Umbilical cord (tissue), 2 donors: ENCODE results near the gene ERO1B. TPM values are rescaled to one million over a fixed set of nuclear protein-coding genes. Genes with fewer than 3 reads are reported as not detected.

Experiments
- DNase-seq: peaks from one replicate; pipeline ENCODE4 v3.0.0-alpha.2; 2015; ENCODE audit warnings: low spot score
- total RNA-seq: library from RNA; depleted of rRNA; stranded (reverse); fragments of >200 nt; gene quantifications from one replicate; pipeline ENCODE4 v1.2.3, GENCODE V29; 2014; ENCODE audit warnings: low replicate concordance; ENCODE audit not compliant: insufficient read depth

Gene ERO1B
- total RNA-seq, 1 donor from 2014 or later = 7.0 TPM

DNA sequence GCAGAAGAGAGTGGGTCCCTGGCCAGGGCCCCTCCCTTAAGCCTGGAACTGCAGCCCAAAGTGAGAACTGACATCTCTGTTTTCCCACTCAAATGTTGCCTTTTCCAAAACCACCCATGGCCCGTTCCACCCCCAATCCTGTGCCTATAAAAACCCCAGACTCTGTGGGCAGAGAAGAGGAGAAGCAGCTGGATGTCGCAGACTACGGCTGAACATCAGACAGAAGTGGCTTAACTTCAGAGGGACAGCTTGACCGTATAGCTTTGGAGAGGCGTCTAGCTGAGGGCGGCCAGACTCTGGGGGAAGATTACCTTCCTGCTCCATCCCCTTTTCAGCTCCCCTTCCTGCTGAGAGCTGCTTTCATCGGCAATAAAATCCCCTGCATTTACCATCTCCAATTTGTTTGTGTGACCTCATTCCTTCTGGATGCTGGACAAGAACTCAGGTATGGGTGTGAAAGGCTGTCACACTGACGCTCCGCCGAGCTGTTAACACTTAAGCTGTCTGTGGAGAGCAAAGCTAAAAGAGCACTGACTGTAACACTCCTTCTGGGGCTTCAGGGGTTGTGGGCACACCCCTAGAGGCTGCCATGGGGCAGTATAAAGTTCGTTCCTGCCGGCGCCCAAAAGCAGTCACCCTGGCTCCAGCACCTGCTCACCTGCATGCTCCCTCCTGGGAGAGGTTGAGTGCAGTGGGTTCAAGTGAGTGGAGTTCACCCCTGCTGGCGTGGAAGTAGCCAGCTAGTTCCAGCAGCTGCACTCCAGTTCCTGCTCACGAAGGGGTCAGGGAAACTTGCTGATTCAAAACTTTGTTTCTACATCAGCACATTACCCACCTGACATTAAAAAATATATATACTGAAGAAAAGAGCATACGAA is 19.6 kb upstream of the ERO1B start:
- DNase-seq = no peak

DNA sequence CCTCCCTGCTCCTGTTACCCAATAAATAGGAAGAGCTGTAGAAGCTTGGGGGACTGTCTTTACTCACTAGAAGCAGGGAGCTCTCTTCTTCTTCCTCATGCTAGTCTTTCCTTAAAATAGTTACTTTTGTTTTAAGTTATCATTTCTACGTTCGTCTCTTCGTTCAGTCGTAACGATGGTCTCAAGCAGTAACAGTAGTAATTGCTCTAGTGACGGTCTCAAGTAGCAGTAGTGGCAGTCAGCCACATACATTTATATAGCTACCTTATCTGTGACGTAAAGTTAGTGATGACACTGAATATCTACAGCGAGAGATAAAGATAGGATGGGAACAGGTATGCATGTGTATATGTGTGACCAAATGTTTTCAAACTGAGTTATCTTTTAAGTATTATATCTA is 15.4 kb upstream of the ERO1B start:
- no peak for DNase-seq

DNA sequence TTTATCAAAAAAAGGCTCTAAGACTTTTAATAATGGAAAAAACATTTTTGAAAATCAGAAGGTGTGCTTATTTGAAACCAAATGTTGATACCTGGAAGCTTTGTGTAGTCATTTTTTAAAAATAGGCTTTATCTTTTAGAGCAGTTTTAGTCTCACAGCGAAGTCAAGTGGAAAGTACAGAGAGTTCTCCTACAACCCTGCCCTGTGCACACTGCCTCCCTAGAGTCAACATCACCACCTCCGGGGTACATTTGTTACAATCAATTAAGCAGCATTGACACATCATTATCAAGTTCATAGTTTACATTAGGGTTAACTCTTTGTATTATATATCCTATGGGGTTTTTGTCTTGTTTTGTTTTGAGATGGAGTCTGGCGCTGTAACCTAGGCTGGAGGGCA is 10.7 kb upstream of the ERO1B start:
- DNase-seq = no peak

DNA sequence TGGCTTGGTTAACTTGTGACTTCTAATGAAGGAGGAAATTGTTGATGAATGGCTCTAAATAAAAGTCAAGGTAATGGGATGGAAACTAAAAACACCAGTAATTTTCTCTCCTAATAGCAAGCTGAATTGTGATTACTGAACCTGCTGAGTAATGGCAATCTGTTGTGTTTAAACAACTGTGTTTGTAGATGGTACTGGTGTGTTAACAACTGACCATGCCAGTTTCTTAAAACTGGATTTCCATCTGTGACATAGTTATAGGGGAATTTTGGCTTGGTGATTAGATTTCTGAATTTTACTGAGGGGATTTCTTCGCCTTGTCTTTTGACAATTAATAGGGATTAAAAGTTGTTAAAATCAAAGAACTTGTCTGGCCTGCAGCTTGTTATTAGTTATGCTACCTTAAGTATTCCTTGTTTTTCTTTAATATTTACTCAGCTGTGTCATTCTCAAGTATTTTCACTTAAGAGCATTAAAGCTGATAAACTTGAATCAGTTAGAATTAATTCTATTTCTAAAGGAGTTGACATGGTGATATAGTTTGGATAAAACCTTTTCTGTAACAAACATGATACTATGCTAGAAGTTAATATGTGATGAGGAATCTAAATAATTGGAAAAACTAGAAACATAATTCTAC is 7.9 kb upstream of the ERO1B start:
- DNase-seq = no peak

DNA sequence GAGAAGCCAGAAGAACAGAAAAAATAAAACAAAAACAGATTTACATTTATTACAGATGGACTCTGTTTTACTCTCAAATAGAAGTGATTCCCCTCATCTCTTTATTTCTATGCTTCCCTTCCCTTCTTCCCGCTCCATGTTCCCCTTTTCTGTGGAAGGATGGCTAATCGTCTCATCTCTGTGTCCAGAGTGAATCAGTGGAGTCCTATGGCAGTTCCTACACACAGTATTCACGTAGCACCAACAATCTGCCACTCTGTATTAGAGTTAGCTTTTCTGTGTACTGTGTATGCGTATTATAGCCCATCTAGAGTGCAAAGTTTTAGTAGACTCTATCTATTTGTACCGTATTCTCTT is 6.8 kb upstream of the ERO1B start:
- DNase-seq = no peak

DNA sequence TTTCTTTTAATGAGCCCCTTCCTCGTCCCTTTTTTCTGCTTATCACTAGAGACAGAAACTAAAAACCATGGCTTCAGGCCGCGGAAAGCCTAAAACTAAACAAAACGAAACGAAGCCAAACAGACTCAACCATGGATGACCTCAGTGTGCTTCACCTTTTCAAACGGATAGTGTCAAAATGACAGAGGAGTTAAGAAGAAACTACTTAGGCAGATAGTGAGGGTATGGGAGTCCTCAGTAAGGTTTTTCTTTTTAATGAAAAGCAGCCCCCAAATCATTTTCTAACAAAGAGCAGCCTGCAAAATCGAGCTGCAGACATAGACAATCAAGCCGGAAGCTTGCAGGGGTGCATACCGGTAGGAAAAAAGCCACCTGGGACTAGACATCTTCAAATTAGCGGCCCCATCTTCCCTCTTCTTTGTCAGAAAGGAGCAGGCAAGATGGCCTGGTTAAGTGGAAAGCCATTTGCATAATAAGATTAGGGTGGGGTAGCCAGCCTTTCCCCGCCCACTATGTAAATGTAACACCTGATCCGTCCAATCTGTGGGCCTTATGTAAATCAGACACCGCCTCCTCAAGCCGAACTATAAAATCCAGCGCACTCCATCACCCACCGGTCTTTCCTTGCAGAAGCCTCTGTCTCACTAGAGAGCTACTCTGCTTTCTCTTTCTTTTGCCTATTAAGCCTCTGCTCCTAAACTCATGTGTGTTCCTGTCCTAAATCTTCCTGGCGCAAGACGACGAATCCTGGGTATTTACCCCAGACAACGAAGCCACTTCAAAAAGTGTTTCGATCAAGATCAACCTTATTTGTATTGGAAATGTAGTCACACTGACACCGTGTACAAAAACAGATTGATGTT is 6.2 kb upstream of the ERO1B start:
- no peak for DNase-seq

DNA sequence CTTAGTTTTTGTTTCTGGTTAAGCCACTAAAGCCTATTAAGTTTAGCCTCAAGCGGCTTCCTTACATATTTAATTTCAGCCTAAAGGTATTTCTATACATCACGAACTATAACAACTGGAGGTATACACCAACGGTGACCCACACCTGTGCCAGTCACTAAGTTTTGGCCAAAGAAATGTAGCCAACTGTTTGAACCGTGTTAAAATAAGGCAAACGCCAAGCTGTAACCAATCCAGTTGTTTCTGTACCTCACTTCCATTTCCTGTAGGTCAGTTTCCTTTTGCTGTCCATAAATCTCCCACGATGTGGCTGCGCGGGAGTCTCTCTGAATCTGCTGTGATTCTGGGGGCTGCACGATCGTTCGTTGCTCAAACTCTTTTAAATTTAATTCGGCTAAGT is 5.6 kb upstream of the ERO1B start:
- no peak for DNase-seq

DNA sequence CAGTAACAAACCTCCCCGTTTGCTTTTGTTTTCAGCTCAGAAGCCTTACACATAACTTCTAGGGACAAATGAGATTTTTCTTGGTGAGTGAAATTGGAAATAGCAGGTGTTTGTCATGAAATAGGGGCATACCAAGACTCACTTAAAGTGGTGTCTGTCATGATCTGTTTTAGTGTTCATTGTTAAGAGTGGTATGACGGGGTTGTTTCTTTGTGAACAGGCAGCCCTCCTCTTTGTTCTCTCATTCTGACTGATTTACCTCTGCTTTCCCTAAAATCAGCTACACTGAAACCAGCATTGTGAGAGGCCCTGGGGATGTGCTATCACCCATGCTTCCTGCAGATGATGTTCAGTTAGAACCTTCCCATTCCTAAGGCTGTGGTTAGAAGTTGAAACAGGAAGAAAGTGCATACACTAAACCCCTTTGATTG is 2.5 kb upstream of the ERO1B start:
- DNase-seq = no peak

DNA sequence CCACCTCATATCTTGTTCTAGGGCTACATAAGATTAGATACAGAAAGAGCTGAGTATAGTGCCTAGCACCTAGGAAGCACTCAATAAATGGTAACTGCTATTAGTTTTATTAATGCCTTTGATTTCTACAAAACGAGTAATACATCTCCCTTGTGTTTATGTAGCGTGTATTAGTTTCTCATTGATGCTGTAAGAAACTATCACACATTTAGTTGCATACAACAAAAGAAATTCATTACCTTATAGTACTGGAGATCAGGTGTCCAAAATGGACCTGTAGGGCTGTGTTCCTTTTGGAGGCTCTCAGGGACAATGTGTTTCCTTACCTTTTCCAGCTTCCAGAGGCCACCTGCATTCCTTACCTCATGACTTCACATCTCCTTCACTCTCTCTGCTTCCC is 961 bp upstream of the ERO1B start:
- DNase-seq = no peak

DNA sequence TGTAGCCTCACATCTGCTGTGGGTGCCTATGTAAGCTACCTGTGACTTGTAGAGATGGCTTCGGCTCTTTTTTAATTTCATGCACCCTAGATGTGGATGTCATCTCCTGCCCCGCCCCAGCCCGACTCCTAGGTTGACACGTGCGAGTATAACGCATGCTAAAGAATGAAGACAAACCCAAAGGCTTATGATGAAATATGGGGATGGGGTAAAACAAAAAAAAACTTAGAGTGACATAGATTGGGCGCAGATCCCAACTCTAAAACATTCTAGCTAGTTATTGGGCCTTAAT is 613 bp upstream of the ERO1B start:
- no peak for DNase-seq

DNA sequence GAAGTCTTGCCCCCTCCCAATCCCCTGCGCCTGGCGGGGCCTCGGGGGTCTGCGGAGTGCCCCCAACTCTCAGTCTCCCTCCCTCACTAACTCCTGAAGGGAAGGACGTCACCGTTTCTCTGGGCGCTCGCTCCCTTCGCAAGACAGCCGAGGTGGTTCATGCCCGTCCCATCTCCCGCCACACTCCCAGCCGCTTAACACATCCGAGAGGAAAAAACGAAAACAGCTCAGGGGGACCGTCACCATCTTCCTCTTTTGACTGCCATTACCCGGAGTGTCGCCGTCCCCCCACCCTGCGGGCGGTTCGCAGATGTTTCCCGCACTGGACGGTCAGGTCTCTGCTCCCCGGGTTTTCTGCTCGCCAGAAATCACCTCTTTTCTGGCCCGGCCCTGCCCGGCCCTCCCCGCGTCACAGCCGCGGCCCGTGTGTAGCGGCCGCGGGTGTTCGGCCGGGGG is 532 bp downstream of the ERO1B start:
- DNase-seq = peak; percentile 36

DNA sequence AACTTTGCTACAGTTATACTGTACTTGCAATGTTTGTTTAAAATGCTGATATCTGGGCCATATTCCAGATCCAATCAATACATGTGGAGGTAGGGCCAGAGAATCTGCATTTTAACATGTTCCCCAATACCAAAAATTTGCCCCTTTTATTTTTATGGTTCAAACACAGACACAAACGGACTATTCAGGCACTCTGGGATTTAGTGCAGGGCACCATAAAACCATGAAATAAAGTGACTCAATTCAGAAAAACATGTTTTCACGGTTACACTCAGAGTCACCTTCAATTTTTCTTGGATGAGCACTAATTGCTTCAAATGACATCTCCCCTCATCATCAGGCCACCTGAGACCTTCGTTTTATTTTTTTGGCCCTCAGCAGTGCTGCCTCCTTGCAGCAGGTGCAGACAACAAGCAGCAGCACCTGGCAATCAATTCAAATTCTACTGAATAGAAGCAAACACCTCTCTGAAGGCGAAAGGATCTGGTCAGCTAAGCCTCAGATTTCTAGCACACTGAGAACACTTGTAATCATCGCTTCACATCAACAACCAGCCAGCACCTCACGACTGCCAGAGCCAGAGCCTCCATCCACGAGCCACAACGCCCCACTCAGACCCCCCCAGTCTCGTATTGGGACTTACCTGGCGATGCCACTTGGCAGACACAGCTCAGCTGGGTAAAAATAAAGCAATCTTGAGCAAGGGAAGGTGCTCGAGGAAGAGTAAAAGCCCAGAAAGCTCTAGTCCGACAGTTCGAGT is 1.1 kb downstream of the ERO1B start:
- peak; percentile 3 for DNase-seq

DNA sequence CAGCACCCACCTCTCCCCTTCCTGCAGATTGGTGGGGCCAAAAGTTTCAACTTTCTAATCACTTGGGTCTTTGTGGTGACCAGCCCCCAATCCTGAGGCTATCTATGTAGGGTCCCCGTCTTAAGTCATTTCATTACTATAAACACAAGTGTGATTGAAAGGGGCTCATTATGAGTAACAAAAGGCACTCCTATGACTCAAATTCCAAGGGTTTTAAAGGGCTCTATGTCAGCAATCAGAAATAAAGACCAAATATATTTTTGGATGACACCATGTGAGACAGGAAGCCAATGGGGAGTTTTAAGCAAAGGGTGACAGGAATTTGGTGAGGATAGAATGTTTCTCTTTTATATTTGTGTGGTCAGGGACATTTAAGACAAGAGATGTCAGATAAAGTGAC is 6.2 kb downstream of the ERO1B start:
- no peak for DNase-seq

DNA sequence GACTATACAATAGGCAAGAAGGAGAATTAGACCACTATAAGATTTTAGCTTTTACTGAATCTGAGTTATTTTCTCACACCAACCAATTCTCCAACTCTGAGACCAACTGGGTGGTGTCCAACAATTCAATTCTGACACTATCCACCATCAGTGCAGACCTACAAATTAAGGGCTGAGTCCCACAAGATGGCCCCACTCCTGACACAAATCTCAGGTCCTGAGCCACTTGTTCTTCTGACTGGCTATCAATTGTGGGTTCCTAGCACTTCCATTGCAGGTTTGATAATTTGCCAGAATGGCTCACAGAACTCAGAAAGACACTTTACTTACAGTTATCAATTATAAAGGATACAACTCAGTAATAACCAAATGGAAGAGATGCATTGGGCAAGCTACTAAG is 6.7 kb downstream of the ERO1B start:
- DNase-seq = no peak

DNA sequence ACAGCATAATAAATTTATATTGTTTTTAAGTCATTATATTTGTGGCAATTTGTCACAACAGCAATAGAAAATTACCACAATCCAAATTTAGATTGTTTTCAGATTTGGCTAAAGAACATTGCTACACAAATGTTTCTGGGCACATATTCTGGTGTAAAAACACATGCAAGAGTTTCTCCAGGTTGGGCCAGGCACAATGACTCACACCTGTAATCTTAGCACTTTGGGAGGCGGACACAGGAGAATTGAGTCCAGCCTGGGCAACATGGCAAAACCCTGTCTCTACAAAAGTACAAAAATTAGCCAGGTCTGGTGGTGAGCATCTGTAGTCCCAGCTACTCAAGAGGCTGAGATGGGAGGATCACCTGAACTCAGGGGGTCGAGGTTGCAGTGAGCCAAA is 8.4 kb downstream of the ERO1B start:
- no peak for DNase-seq

DNA sequence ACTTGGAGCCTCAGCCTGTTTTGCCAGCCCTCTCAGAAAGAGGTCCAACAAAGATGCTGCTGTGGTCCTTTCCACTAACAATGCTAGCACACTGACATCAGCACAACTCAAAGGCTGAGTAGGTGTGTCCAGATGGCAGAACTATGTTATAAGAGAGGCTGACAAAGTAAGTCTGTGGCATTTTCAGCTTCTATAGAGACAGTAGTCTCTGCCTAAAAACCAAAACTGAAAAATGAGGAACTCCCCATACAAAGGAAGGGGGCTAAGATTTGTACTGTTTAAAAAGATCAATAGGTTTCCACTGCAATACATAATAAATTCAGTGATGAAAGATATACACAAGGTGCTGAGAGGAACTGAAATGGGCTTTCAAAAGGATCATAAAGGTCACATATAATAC is 12.3 kb downstream of the ERO1B start:
- DNase-seq = no peak

DNA sequence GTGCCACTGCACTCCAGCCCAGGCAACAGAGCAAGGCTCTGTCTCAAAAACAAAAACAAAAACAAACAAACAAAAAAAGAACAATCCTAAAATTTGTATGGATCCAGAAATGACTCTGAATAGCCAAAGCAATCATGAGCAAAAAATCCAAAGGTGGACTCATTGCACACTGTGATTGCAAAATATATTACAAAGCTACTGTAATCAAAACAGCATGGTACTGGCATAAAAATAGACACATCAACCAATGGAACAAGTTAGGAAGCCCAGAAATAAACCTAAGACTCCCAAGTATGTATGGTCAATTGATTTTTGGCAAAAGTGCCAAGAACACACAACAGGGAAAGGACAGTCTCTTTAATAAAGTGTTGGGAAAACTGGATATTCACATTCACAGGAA is 19.9 kb downstream of the ERO1B start:
- DNase-seq = no peak

DNA sequence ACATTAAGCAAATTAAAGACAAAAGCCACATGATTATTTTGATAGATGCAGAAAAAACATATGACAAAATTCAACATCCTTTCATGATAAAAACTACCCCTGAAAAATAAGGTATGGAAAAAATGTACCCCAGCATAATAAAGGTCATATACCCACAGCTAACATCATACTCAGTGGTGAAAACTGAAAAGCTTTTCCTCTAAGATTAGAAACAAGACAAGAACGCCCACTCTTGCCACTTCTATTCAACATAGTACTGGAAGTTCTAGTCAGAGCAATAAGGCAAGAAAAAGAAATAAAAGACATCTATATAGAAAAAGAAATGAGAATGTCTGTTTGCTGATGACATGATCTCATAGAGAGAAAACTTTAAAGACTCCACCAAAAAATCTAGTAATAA is 20.7 kb downstream of the ERO1B start:
- no peak for DNase-seq

DNA sequence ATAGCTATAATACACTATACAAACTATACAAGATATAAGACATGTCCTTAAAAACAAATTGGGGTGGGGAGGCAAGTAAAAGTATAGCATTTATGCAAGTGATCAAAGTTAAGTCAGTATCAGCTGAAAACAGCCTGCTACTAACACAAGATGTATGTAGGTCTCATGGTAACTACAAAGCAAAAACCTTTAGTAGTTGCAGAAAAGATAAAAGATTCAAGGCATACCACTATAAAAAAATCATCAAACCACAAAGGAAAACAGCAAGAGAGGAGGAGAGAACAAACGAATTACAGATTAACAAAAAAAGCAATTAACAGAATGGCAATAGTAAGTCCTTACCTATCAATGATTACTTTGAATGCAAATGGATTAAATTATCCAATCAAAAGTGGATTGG is 22.7 kb downstream of the ERO1B start:
- DNase-seq = no peak

DNA sequence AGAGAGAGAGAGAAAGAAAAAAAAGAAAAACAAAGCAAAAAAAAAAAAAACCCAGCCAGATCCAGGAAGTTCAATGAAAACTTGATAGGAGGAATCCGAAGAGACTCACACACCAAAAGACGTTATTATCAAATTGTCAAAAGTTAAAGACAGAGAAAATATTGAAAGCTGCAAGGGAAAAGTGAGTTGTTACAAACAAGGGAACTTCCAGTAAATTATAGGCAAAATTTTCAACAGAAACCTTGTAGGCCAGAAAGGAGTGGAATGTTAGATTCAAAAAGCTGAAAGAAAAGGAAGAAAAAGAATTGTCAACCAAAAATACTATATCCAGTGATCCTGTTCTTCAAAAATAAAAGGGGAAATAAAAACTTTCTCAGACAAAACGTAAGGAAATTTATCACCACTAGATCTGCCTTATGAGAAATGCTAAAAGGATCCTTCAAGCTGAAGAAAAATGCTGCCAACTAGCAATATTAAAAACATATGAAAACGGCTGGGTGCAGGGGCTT is 23.6 kb downstream of the ERO1B start:
- no peak for DNase-seq

DNA sequence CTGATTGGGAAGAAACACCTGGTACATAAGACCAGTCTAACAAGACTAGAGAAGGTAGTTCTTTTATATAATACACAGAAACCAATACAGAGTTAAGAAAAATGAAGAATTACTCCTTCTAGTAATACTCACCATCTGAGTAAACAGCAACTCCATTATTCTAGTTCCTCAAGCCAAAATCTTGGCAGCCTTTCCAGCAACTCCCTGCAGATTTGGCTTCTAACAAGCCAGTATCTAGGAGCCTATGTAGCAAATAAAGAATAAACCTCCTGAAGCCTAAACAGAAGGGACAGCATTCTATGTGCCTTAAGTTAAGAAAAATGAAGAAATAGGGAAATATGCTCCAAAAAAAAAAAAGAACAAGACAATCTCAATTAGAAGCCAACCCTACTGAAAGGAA is 24.5 kb downstream of the ERO1B start:
- DNase-seq = no peak
